ENCODE data around the gene TNRC6A. TPM values are rescaled to one million over a fixed set of nuclear protein-coding genes. Genes with fewer than 3 reads are reported as not detected.
"Not testable (repeated sequence)": the region's sequence is repeated elsewhere in the genome, so short reads cannot be mapped to it uniquely, and the experiment has no call there.

Gene TNRC6A
- total RNA-seq, 1 donor from 2014 or later, result 91.9 TPM

- ATAC-seq (no peak), DNase-seq (ENCODE audit: low spot score) (no peak)
- intact Hi-C loops (cut with DNase I), result no loop called here
These were observed 60.4 kb downstream of the TNRC6A start for GRCh38 chr16:24789881-24790280.

GRCh38 chr16:24800586-24800985, 71.1 kb downstream of the TNRC6A start:
- DNase-seq (ENCODE audit: low spot score) (no peak), ATAC-seq (no peak)
- intact Hi-C loops (cut with DNase I), result no loop called here

GRCh38 chr16:24801761-24802302, 72.4 kb downstream of the TNRC6A start:
- intact Hi-C loops (cut with DNase I), result no loop called here

GRCh38 chr16:24805484-24805883, 76.0 kb downstream of the TNRC6A start:
- ATAC-seq (no peak), DNase-seq (ENCODE audit: low spot score) (no peak)
- intact Hi-C loops (cut with DNase I), result no loop called here

More at GRCh38 chr16:24801761-24802302, 72.4 kb downstream of the TNRC6A start:
- DNase-seq (ENCODE audit: low spot score), result no peak
- no peak for ATAC-seq

GRCh38 chr16:24807301-24807700, 77.8 kb downstream of the TNRC6A start:
- intact Hi-C loops (cut with DNase I), result no loop called here
- DNase-seq (ENCODE audit: low spot score), result no peak
- ATAC-seq, result no peak

- DNase-seq (ENCODE audit: low spot score) (no peak), ATAC-seq (peak; percentile 61)
- intact Hi-C loops (cut with DNase I), result no loop called here
These were observed 81.7 kb downstream of the TNRC6A start for GRCh38 chr16:24810951-24811843.

GRCh38 chr16:24812813-24813212, 83.4 kb downstream of the TNRC6A start:
- intact Hi-C loops (cut with DNase I); DNase-seq (ENCODE audit: low spot score): not testable (repeated sequence)
- peak; percentile 22 for ATAC-seq

- DNase-seq (ENCODE audit: low spot score) (no peak), ATAC-seq (no peak)
- intact Hi-C loops (cut with DNase I), result no loop called here
These were observed 85.6 kb downstream of the TNRC6A start for GRCh38 chr16:24815021-24815420.

GRCh38 chr16:24816688-24817087, 87.2 kb downstream of the TNRC6A start:
- ATAC-seq, result peak; percentile 29
- intact Hi-C loops (cut with DNase I), result no loop called here
- DNase-seq (ENCODE audit: low spot score), result no peak

- DNase-seq (ENCODE audit: low spot score), result no peak
- peak; percentile 29 for ATAC-seq
- intact Hi-C loops (cut with DNase I), result no loop called here
These were observed 90.1 kb downstream of the TNRC6A start for GRCh38 chr16:24819462-24820040.

GRCh38 chr16:24820522-24820921, 91.1 kb downstream of the TNRC6A start:
- DNase-seq (ENCODE audit: low spot score) (no peak), ATAC-seq (no peak)
- intact Hi-C loops (cut with DNase I), result no loop called here

GRCh38 chr16:24821129-24821528, 91.7 kb downstream of the TNRC6A start:
- intact Hi-C loops (cut with DNase I), result no loop called here
- no peak for ATAC-seq
- DNase-seq (ENCODE audit: low spot score), result no peak

- DNase-seq (ENCODE audit: low spot score) (no peak), ATAC-seq (no peak)
- intact Hi-C loops (cut with DNase I), result no loop called here
These were observed 93.1 kb downstream of the TNRC6A start for GRCh38 chr16:24822542-24822941.

- intact Hi-C loops (cut with DNase I), result no loop called here
- DNase-seq (ENCODE audit: low spot score) (no peak), ATAC-seq (no peak)
These were observed 93.5 kb downstream of the TNRC6A start for GRCh38 chr16:24822974-24823373.

GRCh38 chr16:24825696-24826095, 96.2 kb downstream of the TNRC6A start:
- DNase-seq (ENCODE audit: low spot score), result no peak
- no peak for ATAC-seq
- intact Hi-C loops (cut with DNase I), result no loop called here

GRCh38 chr16:24826096-24826690, 96.7 kb downstream of the TNRC6A start:
- DNase-seq (ENCODE audit: low spot score) (no peak), ATAC-seq (peak; percentile 60)
- intact Hi-C loops (cut with DNase I), result no loop called here

- no peak for ATAC-seq
- intact Hi-C loops (cut with DNase I), result no loop called here
- DNase-seq (ENCODE audit: low spot score), result no peak
These were observed 97.5 kb downstream of the TNRC6A start for GRCh38 chr16:24826817-24827566.

GRCh38 chr16:24829153-24829552, 99.7 kb downstream of the TNRC6A start:
- intact Hi-C loops (cut with DNase I), result no loop called here
- ATAC-seq (no peak), DNase-seq (ENCODE audit: low spot score) (no peak)

- DNase-seq (ENCODE audit: low spot score), result no peak
- intact Hi-C loops (cut with DNase I), result no loop called here
- ATAC-seq, result no peak
These were observed 103.9 kb downstream of the TNRC6A start for GRCh38 chr16:24833352-24833751.

All from sciatic nerve (tissue), 2 donors.